Nephron (organoid): ENCODE results near the gene RD3L.

Experiments
- H3K27ac Mint-ChIP-seq, 3 experiments: 2 replicates each; pipeline ENCODE4 v1.8.0; 2020; ENCODE audit warnings: mixed read lengths in 3 of 3, mild to moderate bottlenecking in 2 of 3, moderate library complexity in 1 of 3
- H3K27me3 Mint-ChIP-seq: 2 replicates; pipeline ENCODE4 v1.8.0; 2021; ENCODE audit warnings: low read depth, mild to moderate bottlenecking, moderate library complexity, mixed read lengths
- H3K36me3 Mint-ChIP-seq: 2 replicates; pipeline ENCODE4 v1.8.0; 2020; ENCODE audit warnings: low read depth, mixed read lengths
- H3K4me1 Mint-ChIP-seq: 2 replicates; pipeline ENCODE4 v1.8.0; 2020; ENCODE audit warnings: mixed read lengths
- H3K4me3 Mint-ChIP-seq, 3 experiments: 2 replicates each; pipeline ENCODE4 v1.8.0; 2020; ENCODE audit warnings: mild to moderate bottlenecking in 3 of 3, mixed read lengths in 3 of 3, moderate library complexity in 2 of 3
- H3K9me3 Mint-ChIP-seq: 2 replicates; pipeline ENCODE4 v1.8.0; 2020; ENCODE audit warnings: mixed read lengths
- CTCF ChIP-seq, 3 experiments: fragments of 200-600 bp; sonication (generic); IDR thresholded peaks; one replicate each; pipeline ENCODE4 v1.5.0; 2021; ENCODE audit warnings: antibody characterized with exemption in 3 of 3; ENCODE audit not compliant: unreplicated experiment in 3 of 3

RD3L gene

GRCh38 chr14:103904493-103905107 lies 37.7 kb downstream of the RD3L start:
- no peak for TF ChIP-seq CTCF (IDR thresholded peaks at IDR 0.05; ENCODE audit: unreplicated experiment in 3 of 3)
- H3K4me3 Mint-ChIP-seq: no peak overlapping the region
- H3K36me3 Mint-ChIP-seq: no peaks in the 10 kb centered on the region
- no peaks in the 10 kb centered on the region for H3K4me1 Mint-ChIP-seq
- no peaks in the 10 kb centered on the region for H3K9me3 Mint-ChIP-seq
- H3K27me3 Mint-ChIP-seq: peaks cover 7% of the 10 kb centered on the region
- H3K27ac Mint-ChIP-seq: peak overlapping the region in 1 of 3 experiments; percentile 35

DNA sequence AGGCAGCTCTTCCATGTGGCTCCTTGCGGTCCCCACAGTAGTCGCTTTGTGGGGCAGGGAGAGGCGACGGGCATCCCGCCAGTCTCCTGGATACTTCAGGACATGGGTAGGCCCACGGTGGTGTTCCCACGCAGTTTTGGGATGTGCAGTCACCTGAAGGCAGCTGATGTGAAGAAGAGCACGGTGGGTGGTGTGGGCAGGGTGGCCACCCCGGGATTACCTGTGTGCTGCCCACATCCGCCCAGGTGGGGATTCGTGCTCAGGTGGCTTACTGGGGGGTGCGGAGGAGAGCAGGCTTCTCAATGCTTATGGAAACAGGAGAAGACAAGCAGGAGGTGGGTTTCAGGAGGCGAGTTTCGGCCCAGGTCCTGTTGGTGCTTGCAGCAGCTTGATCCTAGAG lies 42.5 kb downstream of the RD3L start:
- H3K9me3 Mint-ChIP-seq: peaks cover 4% of the 10 kb centered on the region
- peaks cover 5% of the 10 kb centered on the region for H3K36me3 Mint-ChIP-seq
- H3K4me3 Mint-ChIP-seq: no peak overlapping the region
- peaks cover 8% of the 10 kb centered on the region for H3K27me3 Mint-ChIP-seq
- TF ChIP-seq CTCF (IDR thresholded peaks at IDR 0.05; ENCODE audit: unreplicated experiment in 3 of 3): no peak
- H3K27ac Mint-ChIP-seq: no peak overlapping the region
- peaks cover 7% of the 10 kb centered on the region for H3K4me1 Mint-ChIP-seq

- no peak for TF ChIP-seq CTCF (IDR thresholded peaks at IDR 0.05; ENCODE audit: unreplicated experiment in 3 of 3)
- H3K9me3 Mint-ChIP-seq: peaks cover 4% of the 10 kb centered on the region
- no peak overlapping the region for H3K4me3 Mint-ChIP-seq
- peaks cover 7% of the 10 kb centered on the region for H3K4me1 Mint-ChIP-seq
- H3K36me3 Mint-ChIP-seq: peaks cover 5% of the 10 kb centered on the region
- H3K27ac Mint-ChIP-seq: no peak overlapping the region
- peaks cover 8% of the 10 kb centered on the region for H3K27me3 Mint-ChIP-seq
Measured at GRCh38 chr14:103899316-103899715, 43.0 kb downstream of the RD3L start.

- Mint-ChIP-seq H3K27ac (no peak overlapping the region), H3K36me3 (peaks cover 5% of the 10 kb centered on the region), H3K9me3 (peaks cover 4% of the 10 kb centered on the region), H3K27me3 (peaks cover 8% of the 10 kb centered on the region), H3K4me3 (no peak overlapping the region), H3K4me1 (peaks cover 7% of the 10 kb centered on the region)
- no peak for TF ChIP-seq CTCF (IDR thresholded peaks at IDR 0.05; ENCODE audit: unreplicated experiment in 3 of 3)
Measured at GRCh38 chr14:103898711-103899110, 43.6 kb downstream of the RD3L start.

DNA sequence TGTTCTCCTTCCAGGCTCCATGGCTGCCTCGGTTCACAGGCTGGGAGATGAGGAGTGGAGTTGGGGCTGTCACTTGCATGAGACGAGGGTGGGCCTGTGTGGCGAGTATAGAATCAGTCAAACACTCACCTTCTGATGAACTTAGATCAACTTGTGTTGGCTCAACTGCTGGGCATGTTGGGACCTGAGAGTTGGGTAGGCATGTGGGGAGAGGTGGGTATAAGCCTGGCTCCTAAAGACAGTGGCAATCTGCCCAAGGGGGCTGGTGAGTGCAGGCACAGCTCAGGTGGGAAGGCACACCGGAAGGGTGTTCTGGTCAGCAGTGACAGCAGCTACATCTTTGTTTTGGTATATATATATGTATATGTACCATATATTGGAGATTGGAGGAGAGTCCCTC lies 44.1 kb downstream of the RD3L start:
- H3K27me3 Mint-ChIP-seq: peaks cover 8% of the 10 kb centered on the region
- peak overlapping the region in 1 of 3 experiments; percentile 1 for H3K4me3 Mint-ChIP-seq

More for the DNA sequence above, 44.1 kb downstream of the RD3L start:
- peaks cover 5% of the 10 kb centered on the region for H3K36me3 Mint-ChIP-seq
- H3K27ac Mint-ChIP-seq: peak overlapping the region; percentile 64 to 95 (median 79)
- H3K4me1 Mint-ChIP-seq: peaks cover 7% of the 10 kb centered on the region
- TF ChIP-seq CTCF (IDR thresholded peaks at IDR 0.05; ENCODE audit: unreplicated experiment in 3 of 3): no peak
- H3K9me3 Mint-ChIP-seq: peaks cover 4% of the 10 kb centered on the region
